ENCODE data around the gene ADRM1.

The ADRM1 gene, protein sequence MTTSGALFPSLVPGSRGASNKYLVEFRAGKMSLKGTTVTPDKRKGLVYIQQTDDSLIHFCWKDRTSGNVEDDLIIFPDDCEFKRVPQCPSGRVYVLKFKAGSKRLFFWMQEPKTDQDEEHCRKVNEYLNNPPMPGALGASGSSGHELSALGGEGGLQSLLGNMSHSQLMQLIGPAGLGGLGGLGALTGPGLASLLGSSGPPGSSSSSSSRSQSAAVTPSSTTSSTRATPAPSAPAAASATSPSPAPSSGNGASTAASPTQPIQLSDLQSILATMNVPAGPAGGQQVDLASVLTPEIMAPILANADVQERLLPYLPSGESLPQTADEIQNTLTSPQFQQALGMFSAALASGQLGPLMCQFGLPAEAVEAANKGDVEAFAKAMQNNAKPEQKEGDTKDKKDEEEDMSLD

DNA sequence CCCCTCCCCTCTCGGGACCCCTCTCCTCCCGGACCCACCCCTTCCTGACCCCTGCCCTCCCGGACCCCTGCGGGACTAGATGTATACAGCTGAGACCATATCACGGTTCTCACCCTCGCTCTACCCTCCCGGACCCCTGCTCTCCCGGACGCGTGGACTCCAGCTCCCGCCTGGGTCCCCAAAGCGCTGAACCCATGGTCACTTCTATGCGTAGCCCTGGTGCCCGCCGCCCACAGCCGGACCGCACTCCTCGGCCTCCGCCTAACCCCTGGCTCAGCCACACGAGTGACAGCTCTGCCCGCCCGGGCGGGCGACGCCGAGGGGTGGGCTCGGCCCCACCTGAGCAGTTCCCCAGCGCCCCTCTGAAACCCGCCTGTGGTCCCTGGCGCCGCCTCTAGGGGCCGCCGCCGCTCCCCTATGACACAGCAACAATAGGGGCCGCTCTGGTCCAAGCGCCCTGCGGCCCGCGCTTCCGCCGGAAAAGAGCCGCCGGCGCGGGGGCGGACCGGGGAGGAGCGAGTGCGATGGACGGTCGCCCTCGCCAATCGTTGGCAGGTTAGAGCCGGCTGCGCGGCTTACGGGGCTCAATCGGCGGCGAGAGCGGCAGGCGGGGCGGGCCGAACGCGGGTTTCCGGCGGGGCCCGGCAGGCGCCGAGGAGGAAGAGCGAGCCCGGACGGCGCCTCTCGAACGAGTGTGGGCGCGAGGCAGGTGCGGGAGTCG lies at the start of gene ADRM1:
ADRM1 (plus strand) TSS at position 657 of the 721 bp plus-strand sequence. CDS start 572 bp downstream, outside the sequence.
- peak within 1 kb of the TSS; percentile 85 for H3K4me3 ChIP-seq (ENCODE audit: low read depth, low read length)
- in situ Hi-C loops (cut with HindIII; ENCODE audit: low pct_ligation_motif_present, low sequenced_read_pairs) = no loop called here
- no peaks in the 10 kb centered on the region for H3K27me3 ChIP-seq (replicated peaks)
- peak within 1 kb of the TSS; percentile 83 for H3K27ac ChIP-seq
- TF ChIP-seq, protein P1, sequence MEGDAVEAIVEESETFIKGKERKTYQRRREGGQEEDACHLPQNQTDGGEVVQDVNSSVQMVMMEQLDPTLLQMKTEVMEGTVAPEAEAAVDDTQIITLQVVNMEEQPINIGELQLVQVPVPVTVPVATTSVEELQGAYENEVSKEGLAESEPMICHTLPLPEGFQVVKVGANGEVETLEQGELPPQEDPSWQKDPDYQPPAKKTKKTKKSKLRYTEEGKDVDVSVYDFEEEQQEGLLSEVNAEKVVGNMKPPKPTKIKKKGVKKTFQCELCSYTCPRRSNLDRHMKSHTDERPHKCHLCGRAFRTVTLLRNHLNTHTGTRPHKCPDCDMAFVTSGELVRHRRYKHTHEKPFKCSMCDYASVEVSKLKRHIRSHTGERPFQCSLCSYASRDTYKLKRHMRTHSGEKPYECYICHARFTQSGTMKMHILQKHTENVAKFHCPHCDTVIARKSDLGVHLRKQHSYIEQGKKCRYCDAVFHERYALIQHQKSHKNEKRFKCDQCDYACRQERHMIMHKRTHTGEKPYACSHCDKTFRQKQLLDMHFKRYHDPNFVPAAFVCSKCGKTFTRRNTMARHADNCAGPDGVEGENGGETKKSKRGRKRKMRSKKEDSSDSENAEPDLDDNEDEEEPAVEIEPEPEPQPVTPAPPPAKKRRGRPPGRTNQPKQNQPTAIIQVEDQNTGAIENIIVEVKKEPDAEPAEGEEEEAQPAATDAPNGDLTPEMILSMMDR (IDR thresholded peaks at IDR 0.05; ENCODE audit: low read depth, low read length, missing control alignments) = peak; percentile 76
- H3K36me3 ChIP-seq (replicated peaks) = peaks cover 35% of the 10 kb centered on the region
- peak; percentile 90 for DNase-seq

DNA sequence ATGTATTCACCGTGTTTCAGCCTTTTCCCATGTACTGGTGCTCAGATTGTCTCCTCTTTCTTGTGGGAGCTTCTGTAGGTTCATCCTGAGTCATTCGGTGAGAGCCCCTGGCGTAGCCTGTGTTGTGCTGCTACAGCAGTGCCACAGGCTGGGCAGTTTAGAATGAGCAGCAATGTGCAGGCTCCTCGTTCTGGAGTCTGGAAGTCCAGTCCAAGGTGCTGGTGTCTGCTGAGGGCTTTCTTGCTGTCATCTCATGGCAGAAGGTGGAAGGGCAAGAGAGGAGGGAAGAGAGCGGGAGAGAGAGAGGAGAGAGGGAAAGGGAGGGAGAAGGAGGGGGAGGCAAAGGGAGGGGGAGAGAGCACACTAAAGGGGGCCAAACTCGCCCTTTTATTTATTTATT lies 49.4 kb upstream of the ADRM1 start:
- Histone ChIP-seq H3K4me3 (ENCODE audit: low read depth, low read length) (no peak overlapping the region), H3K27me3 (replicated peaks) (no peaks in the 10 kb centered on the region), H3K36me3 (replicated peaks) (peaks cover 7% of the 10 kb centered on the region), H3K27ac (no peak overlapping the region)
- TF ChIP-seq, protein P1 (IDR thresholded peaks at IDR 0.05; ENCODE audit: low read depth, low read length, missing control alignments) = no peak
- in situ Hi-C loops (cut with HindIII; ENCODE audit: low pct_ligation_motif_present, low sequenced_read_pairs) = no loop called here
- DNase-seq = no peak

DNA sequence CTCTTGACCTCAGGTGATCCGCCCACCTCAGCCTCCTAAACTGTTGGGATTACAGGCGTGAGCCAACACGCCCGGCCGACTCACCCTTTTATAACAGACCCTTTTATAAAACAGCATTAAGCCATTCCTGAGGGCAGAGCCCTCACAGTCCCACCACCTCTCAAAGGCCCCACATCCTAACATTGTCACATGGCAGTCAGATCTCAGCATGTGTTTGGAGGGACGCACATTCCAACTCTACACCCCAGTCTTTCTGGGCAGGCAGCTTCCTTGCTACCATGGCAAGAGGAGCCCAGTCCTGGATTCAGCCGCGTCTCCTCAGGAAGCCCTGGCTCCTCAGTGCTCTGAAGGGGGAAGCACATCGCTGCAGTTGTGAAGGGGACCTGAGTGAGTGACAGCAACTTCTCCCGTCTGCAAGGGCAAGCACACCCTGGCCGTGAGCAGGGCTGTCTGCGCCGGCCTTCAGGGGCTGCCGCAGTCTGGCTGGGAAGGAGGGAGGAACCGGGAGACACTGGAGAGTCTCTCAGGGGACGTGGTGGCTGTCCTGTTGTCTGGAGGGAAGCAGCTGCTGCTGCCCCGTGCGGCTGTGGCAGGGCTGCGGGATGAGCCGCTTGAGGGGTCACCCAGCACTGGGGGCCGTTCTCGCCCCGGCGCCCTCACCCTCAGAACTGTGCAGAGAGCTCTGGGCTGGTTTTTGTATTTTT lies 48.6 kb upstream of the ADRM1 start:
- peaks cover 8% of the 10 kb centered on the region for H3K36me3 ChIP-seq (replicated peaks)
- TF ChIP-seq, protein P1 (IDR thresholded peaks at IDR 0.05; ENCODE audit: low read depth, low read length, missing control alignments) = no peak
- in situ Hi-C loops (cut with HindIII; ENCODE audit: low pct_ligation_motif_present, low sequenced_read_pairs) = no loop called here
- H3K27ac ChIP-seq = no peak overlapping the region
- H3K27me3 ChIP-seq (replicated peaks) = no peaks in the 10 kb centered on the region
- no peak overlapping the region for H3K4me3 ChIP-seq (ENCODE audit: low read depth, low read length)
- no peak for DNase-seq

DNA sequence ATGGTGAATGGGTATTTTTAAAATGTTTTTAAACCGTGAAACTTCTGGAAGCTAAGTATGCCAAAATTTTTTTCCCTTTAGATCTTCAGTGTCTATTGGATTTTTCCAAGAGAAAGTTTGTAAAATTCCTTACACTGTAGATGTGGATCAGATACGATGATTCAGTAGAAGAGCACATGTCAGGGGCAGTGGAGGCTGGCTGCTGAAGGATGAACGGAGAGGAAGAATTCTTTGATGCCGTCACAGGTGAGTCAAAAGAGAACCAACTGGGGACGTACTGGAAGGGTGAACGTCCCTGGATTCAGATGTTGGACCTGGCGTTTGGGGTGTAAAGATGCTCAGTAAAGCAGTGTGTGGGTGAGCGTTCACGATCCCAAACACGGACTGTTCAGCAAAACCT lies 46.8 kb upstream of the ADRM1 start:
- no peak for DNase-seq
- H3K27ac ChIP-seq = no peak overlapping the region
- peaks cover 22% of the 10 kb centered on the region for H3K36me3 ChIP-seq (replicated peaks)
- TF ChIP-seq, protein P1 (IDR thresholded peaks at IDR 0.05; ENCODE audit: low read depth, low read length, missing control alignments) = no peak
- in situ Hi-C loops (cut with HindIII; ENCODE audit: low pct_ligation_motif_present, low sequenced_read_pairs) = no loop called here
- H3K4me3 ChIP-seq (ENCODE audit: low read depth, low read length) = no peak overlapping the region
- no peaks in the 10 kb centered on the region for H3K27me3 ChIP-seq (replicated peaks)

DNA sequence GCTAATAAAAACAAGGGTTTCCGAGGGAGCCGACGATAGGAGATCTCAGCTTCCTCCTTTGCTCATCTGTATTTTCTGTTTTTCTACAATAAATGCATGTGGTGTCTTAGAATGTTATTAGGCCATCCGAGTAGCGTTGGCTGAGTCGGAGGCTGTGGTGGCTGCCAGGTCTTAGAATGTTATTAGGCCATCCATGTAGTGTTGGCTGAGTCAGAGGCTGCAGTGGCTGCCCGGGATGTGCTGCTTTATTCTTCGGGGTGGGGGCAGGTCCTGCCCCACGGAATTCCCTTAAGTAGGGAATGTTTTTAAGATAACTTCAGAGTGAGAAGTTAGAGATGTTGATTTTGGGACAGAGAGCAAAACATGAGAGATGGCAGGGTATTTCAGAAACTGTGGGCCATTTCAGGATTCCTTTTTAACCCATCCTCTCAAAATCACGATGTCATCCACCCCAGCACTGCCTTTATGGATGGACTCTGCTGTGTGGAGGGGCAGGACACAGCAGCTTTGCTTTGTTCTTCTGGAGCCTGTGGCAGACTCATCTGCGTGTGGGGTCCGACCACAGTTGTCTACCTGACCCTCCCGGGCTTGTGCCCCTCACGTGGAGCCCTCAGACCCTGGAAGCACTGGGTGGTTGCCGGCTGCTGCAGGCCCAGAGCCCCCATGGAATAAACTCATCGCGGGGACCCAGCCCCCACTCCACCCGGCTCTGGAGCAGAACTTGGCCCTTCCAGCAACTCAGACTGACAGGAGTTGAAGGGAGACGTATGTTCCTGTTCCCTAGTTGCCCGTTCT lies 44.1 kb upstream of the ADRM1 start:
- DNase-seq = peak; percentile 77
- no peak overlapping the region for H3K4me3 ChIP-seq (ENCODE audit: low read depth, low read length)
- H3K27ac ChIP-seq = no peak overlapping the region
- H3K36me3 ChIP-seq (replicated peaks) = peaks cover 37% of the 10 kb centered on the region
- no peaks in the 10 kb centered on the region for H3K27me3 ChIP-seq (replicated peaks)
- TF ChIP-seq, protein P1 (IDR thresholded peaks at IDR 0.05; ENCODE audit: low read depth, low read length, missing control alignments) = no peak
- in situ Hi-C loops (cut with HindIII; ENCODE audit: low pct_ligation_motif_present, low sequenced_read_pairs) = no loop called here
